SK-N-SH (cell line): ENCODE measurements around the gene RPL4. TPM values are rescaled to one million over a fixed set of nuclear protein-coding genes. Genes with fewer than 3 reads are reported as not detected.

Experiments used
- CTCF ChIA-PET: fragments of 300-600, 350-600 bp; formaldehyde crosslinking; extraction: SDS; loops from one replicate; lab custom pipeline; 2021; lab: Yijun Ruan, JAX
- POLR2A ChIA-PET: fragments of 350-600 bp; sonication (Branson Sonifier 250); formaldehyde crosslinking; extraction: SDS; loops from one replicate; lab custom pipeline; 2020; ENCODE audit warnings: antibody characterized with exemption, inconsistent platforms; lab: Yijun Ruan, JAX
- DNase-seq: peaks from one replicate; pipeline ENCODE4 v3.0.0; 2012
- H2AFZ ChIP-seq: fragments of 200-600 bp; sonication (generic); 2 replicates; pipeline ENCODE4 v1.8.1; 2016; ENCODE audit warnings: antibody characterized with exemption, mild to moderate bottlenecking, low read depth
- H3F3A ChIP-seq: fragments of 200-600 bp; sonication (generic); replicated peaks from 2 replicates; pipeline ENCODE3; 2016; ENCODE audit warnings: antibody characterized with exemption, mild to moderate bottlenecking; ENCODE audit not compliant: insufficient read depth
- H3K27ac ChIP-seq, 2 experiments: fragments of 200-500 bp in 1 of 2; fragments of 200-600 bp in 1 of 2; sonication (Bioruptor generic) in 1 of 2; sonication (generic), shearing (Covaris generic) in 1 of 2; 2 replicates each; pipeline versions ENCODE4 v1.5.1 to v1.6.1; 2014 to 2016; ENCODE audit warnings: low read depth in 2 of 2, inconsistent platforms in 1 of 2, low read length in 1 of 2, mild to moderate bottlenecking in 1 of 2, mixed read lengths in 1 of 2
- H3K27me3 ChIP-seq: fragments of 200-600 bp; sonication (generic), shearing (Covaris generic); 2 replicates; pipeline ENCODE4 v1.6.1; 2016; ENCODE audit warnings: mixed run types; ENCODE audit not compliant: insufficient read depth
- H3K36me3 ChIP-seq, 2 experiments: fragments of 200-500 bp in 1 of 2; fragments of 200-600 bp in 1 of 2; sonication (Bioruptor generic) in 1 of 2; sonication (generic) in 1 of 2; replicated peaks in 1 of 2; 2 replicates each; pipeline versions ENCODE3 to v1.5.1; 2014 to 2016; ENCODE audit warnings: low read length in 1 of 2, mild to moderate bottlenecking in 1 of 2; ENCODE audit not compliant: insufficient read depth in 2 of 2, control insufficient read depth in 1 of 2
- H3K4me1 ChIP-seq, 2 experiments: fragments of 200-500 bp in 1 of 2; fragments of 200-600 bp in 1 of 2; sonication (Bioruptor generic) in 1 of 2; sonication (generic), shearing (Covaris generic) in 1 of 2; 2 replicates each; pipeline versions ENCODE4 v1.5.1 to v1.6.1; 2014 to 2016; ENCODE audit warnings: low read depth in 1 of 2, low read length in 1 of 2, mixed run types in 1 of 2; ENCODE audit not compliant: insufficient read depth in 2 of 2, control insufficient read depth in 1 of 2
- H3K4me2 ChIP-seq: fragments of 200-600 bp; sonication (generic), shearing (Covaris generic); 2 replicates; pipeline ENCODE4 v1.6.1; 2017; ENCODE audit warnings: mixed run types
- H3K4me3 ChIP-seq, 2 experiments: fragments of 200-500 bp in 1 of 2; fragments of 200-600 bp in 1 of 2; sonication (Bioruptor generic) in 1 of 2; sonication (generic), shearing (Covaris generic) in 1 of 2; 2 replicates each; pipeline versions ENCODE4 v1.5.1 to v1.8.1; 2014 to 2016; ENCODE audit warnings: low read depth in 2 of 2, inconsistent platforms in 1 of 2, low read length in 1 of 2, mild to moderate bottlenecking in 1 of 2, mixed read lengths in 1 of 2, moderate library complexity in 1 of 2
- H3K79me2 ChIP-seq: fragments of 200-600 bp; sonication (generic); 2 replicates; pipeline ENCODE4 v1.8.1; 2017; ENCODE audit warnings: mild to moderate bottlenecking; ENCODE audit not compliant: insufficient read depth
- H3K9ac ChIP-seq: fragments of 200-600 bp; sonication (generic); 2 replicates; pipeline ENCODE4 v1.6.1; 2017; ENCODE audit warnings: mixed run types
- H3K9me2 ChIP-seq: fragments of 200-600 bp; sonication (generic); 2 replicates; pipeline ENCODE4 v1.6.1; 2017; ENCODE audit warnings: mixed run types
- H3K9me3 ChIP-seq: fragments of 200-600 bp; sonication (generic); 2 replicates; pipeline ENCODE4 v1.6.1; 2017; ENCODE audit warnings: mixed run types, mild to moderate bottlenecking, moderate library complexity
- H4K20me1 ChIP-seq: fragments of 200-600 bp; sonication (generic); 2 replicates; pipeline ENCODE4 v1.6.1; 2017; ENCODE audit warnings: mild to moderate bottlenecking, mixed run types; ENCODE audit not compliant: insufficient read depth
- CTCF ChIP-seq: fragments of 200-600 bp; sonication (generic); IDR thresholded peaks from 2 replicates; pipeline ENCODE4 v1.6.1; 2017; ENCODE audit warnings: antibody characterized with exemption, mild to moderate bottlenecking, moderate library complexity
- ELF1 ChIP-seq: IDR thresholded peaks from 2 replicates; pipeline ENCODE4 v1.4.0; 2012
- FOXM1 ChIP-seq: IDR thresholded peaks from 2 replicates; pipeline ENCODE4 v1.4.0; 2012; ENCODE audit warnings: low read depth, mild to moderate bottlenecking
- GATA2 ChIP-seq: sonication (generic); formaldehyde crosslinking; IDR thresholded peaks from 2 replicates; pipeline ENCODE4 v1.5.0; 2020; ENCODE audit warnings: mild to moderate bottlenecking, missing genetic modification reagents
- IRF3 ChIP-seq: fragments of 150-350 bp; IDR thresholded peaks from 2 replicates; pipeline ENCODE4 v1.6.1; 2016; ENCODE audit warnings: mild to moderate bottlenecking, low read depth, low read length
- NRF1 ChIP-seq: IDR thresholded peaks from 2 replicates; pipeline ENCODE4 v1.6.1; 2012; ENCODE audit warnings: low read depth, mild to moderate bottlenecking, low read length
- RCOR1 ChIP-seq: fragments of 150-350 bp; IDR thresholded peaks from 2 replicates; pipeline ENCODE4 v1.6.1; 2017; ENCODE audit warnings: antibody characterized with exemption, low read length
- REST ChIP-seq: IDR thresholded peaks from 2 replicates; pipeline ENCODE4 v1.6.1; 2012; ENCODE audit warnings: mild to moderate bottlenecking, low read depth, low read length, moderate library complexity
- RFX5 ChIP-seq: IDR thresholded peaks from 2 replicates; pipeline ENCODE4 v1.6.1; 2012; ENCODE audit warnings: mild to moderate bottlenecking, improper control_type of control experiment, low read length
- SIN3A ChIP-seq: IDR thresholded peaks from 2 replicates; pipeline ENCODE4 v1.6.1; 2012; ENCODE audit warnings: low read depth, mild to moderate bottlenecking, low read length, moderate library complexity, borderline replicate concordance
- SMC3 ChIP-seq: IDR thresholded peaks from 2 replicates; pipeline ENCODE4 v1.6.1; 2012; ENCODE audit warnings: low read depth, low read length, improper control_type of control experiment
- TEAD4 ChIP-seq: IDR thresholded peaks from 2 replicates; pipeline ENCODE4 v1.4.0; 2012; ENCODE audit warnings: mild to moderate bottlenecking, borderline replicate concordance; ENCODE audit not compliant: insufficient read depth
- USF1 ChIP-seq: IDR thresholded peaks from 2 replicates; pipeline ENCODE4 v1.4.0; 2012; ENCODE audit warnings: low read depth, borderline replicate concordance
- WGBS: methylation state at CpG from one replicate; pipeline ENCODE4 v1.1.6; 2017; ENCODE audit warnings: low lambda C conversion rate; 5-methylcytosine and 5-hydroxymethylcytosine counted together
- polyA plus RNA-seq, 3 experiments: library from polyadenylated mRNA; depleted of rRNA; stranded (reverse); fragments of >200 nt; gene quantifications; 2 replicates each; pipeline ENCODE4 v1.2.3, GENCODE V29; 2012

The RPL4 gene
- polyA plus RNA-seq, 1 of the 3 experiments (the other 2 are of a cell fraction) = 3,177 TPM

- Histone ChIP-seq H4K20me1 (no peaks in the 10 kb centered on the region), H3K9me2 (no peaks in the 10 kb centered on the region), H3K27ac (no peak overlapping the region), H3K9me3 (no peaks in the 10 kb centered on the region), H3K36me3 (peaks cover 39 to 42% of the 10 kb centered on the region in 2 experiments), H2AFZ (no peak overlapping the region), H3K9ac (no peak overlapping the region), H3K79me2 (peaks cover 6% of the 10 kb centered on the region), H3K4me1 (no peaks in the 10 kb centered on the region; a peak in 1 of 4 replicates), H3K27me3 (no peaks in the 10 kb centered on the region), H3F3A (no peaks in the 10 kb centered on the region), H3K4me3 (no peak overlapping the region), H3K4me2 (no peak overlapping the region)
- 79% methylated on average over 4 of the region's 4 CpGs for WGBS
- ChIA-PET POLR2A (no interaction called here), CTCF (interaction anchor here (1.0 kb wide), 1 partner anchor 18 kb away, joined by 3 read pairs; no protein-coding TSS in a partner anchor)
- TF ChIP-seq USF1 (no peak), SIN3A (no peak), FOXM1 (no peak), RFX5 (no peak), ELF1 (no peak), GATA2 (CRISPR knock-in tag) (no peak), CTCF (no peak), NRF1 (no peak), REST (no peak), TEAD4 (no peak), SMC3 (no peak), RCOR1 (no peak), IRF3 (no peak)
- DNase-seq = no peak
Measured at GRCh38 chr15:66524838-66525237, 20.2 kb upstream of the RPL4 start.
